ENCODE data around the gene SMARCB1.

SMARCB1 gene

DNA sequence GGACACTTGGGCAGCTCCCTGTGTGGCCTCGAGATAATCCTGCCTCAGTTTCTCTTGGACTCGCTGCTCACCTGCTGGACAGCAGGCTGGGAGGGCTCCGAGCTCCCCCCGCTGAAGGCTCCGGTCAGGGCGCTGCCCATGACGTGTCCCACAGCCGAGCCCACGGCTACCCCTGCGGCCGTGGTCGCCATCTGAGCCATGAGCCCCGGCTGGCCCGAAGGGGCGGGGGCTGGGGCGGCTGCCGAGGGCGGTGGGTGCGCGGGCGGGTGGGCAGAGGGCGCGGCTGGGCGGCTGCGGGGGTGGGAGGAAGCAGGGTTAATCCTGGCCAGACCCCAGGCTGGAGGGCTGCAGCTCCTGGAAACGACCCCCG, 19.5 kb upstream of the SMARCB1 start:
- in situ Hi-C loops (cut with MboI; ENCODE audit: low pct_unique_long_range_greater_than_20kb, low sequenced_read_pairs, unreplicated experiment): no loop called here
- no peak for TF ChIP-seq CTCF (IDR thresholded peaks at IDR 0.05; ENCODE audit: extremely low read depth, insufficient read depth, missing control alignments)
- DNase-seq (ENCODE audit: low spot score): no peak

DNA sequence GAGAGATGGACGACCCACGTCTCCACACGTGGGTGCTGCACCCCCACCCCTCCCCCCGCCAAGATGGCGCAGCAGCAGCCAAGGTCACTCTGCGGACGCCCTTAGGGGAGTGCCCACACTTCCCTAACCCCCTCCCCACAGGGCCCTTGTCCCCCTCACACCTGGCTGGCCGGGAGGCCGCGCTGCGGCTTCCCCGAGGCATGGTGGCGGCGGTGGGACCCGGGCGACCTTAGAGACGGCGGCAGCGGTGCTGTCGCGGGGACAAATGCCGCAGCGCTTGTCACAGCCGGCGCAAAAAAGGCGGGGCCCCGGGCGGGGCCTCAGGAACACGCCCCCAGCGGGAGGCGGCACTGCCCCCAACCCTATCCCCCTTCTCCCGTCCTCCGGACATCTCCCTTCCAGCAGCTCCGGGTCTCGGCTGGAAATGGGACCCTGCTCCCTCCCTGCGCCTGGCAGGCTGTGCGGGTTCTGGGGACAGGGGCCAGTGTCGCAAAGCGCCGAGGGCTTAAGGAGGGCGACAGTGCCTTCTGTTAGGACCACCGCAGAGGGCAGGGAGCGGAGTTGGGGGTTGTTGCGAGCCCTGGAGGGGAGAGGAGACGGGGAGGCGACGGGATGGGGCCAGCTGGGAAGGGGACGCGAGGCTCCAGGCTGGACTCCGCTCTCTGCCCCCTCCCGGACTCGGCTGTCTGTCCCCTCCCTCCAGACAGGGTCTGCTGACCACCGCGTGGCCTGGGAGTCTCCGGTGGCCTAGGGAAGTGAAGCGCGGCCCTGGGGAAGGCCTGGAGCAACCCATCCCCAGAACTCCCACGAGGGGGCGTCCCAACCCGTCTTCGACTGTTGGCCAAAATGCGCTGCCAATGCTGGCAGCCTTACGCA, 18.9 kb upstream of the SMARCB1 start, which contains the start of gene CHCHD10:
Gene CHCHD10 (minus strand): TSS at position 300 of the 876 bp plus-strand sequence. CDS start 98 bp downstream, at position 202.
- peak; percentile 93 for DNase-seq (ENCODE audit: low spot score)
- TF ChIP-seq CTCF (IDR thresholded peaks at IDR 0.05; ENCODE audit: extremely low read depth, insufficient read depth, missing control alignments): peak; percentile 78
- in situ Hi-C loops (cut with MboI; ENCODE audit: low pct_unique_long_range_greater_than_20kb, low sequenced_read_pairs, unreplicated experiment): no loop called here

- DNase-seq (ENCODE audit: low spot score): no peak
- in situ Hi-C loops (cut with MboI; ENCODE audit: low pct_unique_long_range_greater_than_20kb, low sequenced_read_pairs, unreplicated experiment): no loop called here
- no peak for TF ChIP-seq CTCF (IDR thresholded peaks at IDR 0.05; ENCODE audit: extremely low read depth, insufficient read depth, missing control alignments)
These were observed 17.3 kb upstream of the SMARCB1 start for GRCh38 chr22:23769321-23769965.

GRCh38 chr22:23772315-23772648, 14.5 kb upstream of the SMARCB1 start:
- DNase-seq (ENCODE audit: low spot score): no peak
- in situ Hi-C loops (cut with MboI; ENCODE audit: low pct_unique_long_range_greater_than_20kb, low sequenced_read_pairs, unreplicated experiment): no loop called here

GRCh38 chr22:23772649-23773473, 13.9 kb upstream of the SMARCB1 start, which contains the start of gene MMP11:
Gene MMP11, plus strand, starts transcription at chr22:23772849. Its CDS starts 22 bp downstream, at chr22:23772871.
- peak; percentile 84 for DNase-seq (ENCODE audit: low spot score)
- in situ Hi-C loops (cut with MboI; ENCODE audit: low pct_unique_long_range_greater_than_20kb, low sequenced_read_pairs, unreplicated experiment): no loop called here
- TF ChIP-seq CTCF (IDR thresholded peaks at IDR 0.05; ENCODE audit: extremely low read depth, insufficient read depth, missing control alignments): peak; percentile 22

More at GRCh38 chr22:23772315-23772648, 14.5 kb upstream of the SMARCB1 start:
- TF ChIP-seq CTCF (IDR thresholded peaks at IDR 0.05; ENCODE audit: extremely low read depth, insufficient read depth, missing control alignments): no peak

DNA sequence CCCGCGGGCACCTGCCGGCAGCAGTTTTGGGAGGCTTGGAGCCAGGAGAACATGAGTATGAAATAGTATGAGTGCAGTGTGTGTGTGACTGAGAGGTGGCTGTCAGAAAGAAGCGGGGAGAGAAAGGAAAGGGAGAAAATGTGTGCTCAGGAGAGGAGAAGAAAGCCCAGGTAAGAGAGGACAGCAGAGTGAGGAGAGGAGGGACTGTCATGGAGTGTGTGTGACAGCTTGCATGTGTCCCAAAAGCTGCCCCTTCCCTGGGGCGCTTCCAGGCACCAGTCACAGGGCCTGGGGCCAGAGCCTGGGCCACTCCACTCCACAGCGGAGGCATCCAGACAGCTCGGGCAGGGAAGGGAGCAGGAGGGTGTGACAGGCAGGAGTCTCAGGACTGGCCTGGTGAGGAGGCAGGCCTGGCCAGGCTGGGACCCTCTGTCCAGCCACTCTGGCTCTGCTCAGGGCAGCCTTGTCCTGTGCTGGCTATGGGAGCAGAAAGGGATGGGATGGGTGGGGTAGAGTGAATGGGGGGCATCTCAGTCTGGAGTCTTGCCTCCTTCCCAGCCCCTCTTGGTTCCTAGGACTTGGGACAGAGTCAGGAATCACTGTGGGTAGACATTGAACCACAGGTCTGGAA, 13.2 kb upstream of the SMARCB1 start:
- no peak for DNase-seq (ENCODE audit: low spot score)
- TF ChIP-seq CTCF (IDR thresholded peaks at IDR 0.05; ENCODE audit: extremely low read depth, insufficient read depth, missing control alignments): no peak
- in situ Hi-C loops (cut with MboI; ENCODE audit: low pct_unique_long_range_greater_than_20kb, low sequenced_read_pairs, unreplicated experiment): no loop called here

All from GM13977 (cell line).